Neuronal stem cell (in vitro differentiated cells): ENCODE measurements around the gene SH2D2A.

Experiments used
- DNase-seq: peaks from one replicate; pipeline ENCODE4 v3.0.0-alpha.2; 2013; ENCODE audit warnings: low spot score
- H2AFZ ChIP-seq: one replicate; pipeline ENCODE4 v1.6.1; 2013; ENCODE audit warnings: mild to moderate bottlenecking, low read length, inconsistent platforms
- H2AK5ac ChIP-seq: 2 replicates; pipeline ENCODE4 v1.6.1; 2013; ENCODE audit warnings: low read depth, mild to moderate bottlenecking, inconsistent platforms, low read length, moderate library complexity, mixed read lengths
- H2BK120ac ChIP-seq: 2 replicates; pipeline ENCODE4 v1.6.1; 2013; ENCODE audit warnings: low read depth, mild to moderate bottlenecking, inconsistent platforms, low read length, moderate library complexity, mixed read lengths
- H2BK12ac ChIP-seq: one replicate; pipeline ENCODE4 v1.6.1; 2013; ENCODE audit warnings: low read length, inconsistent platforms
- H2BK15ac ChIP-seq: 2 replicates; pipeline ENCODE4 v1.6.1; 2013; ENCODE audit warnings: mild to moderate bottlenecking, low read length, inconsistent platforms, mixed read lengths
- H2BK5ac ChIP-seq: one replicate; pipeline ENCODE4 v1.6.1; 2013; ENCODE audit warnings: inconsistent platforms, mild to moderate bottlenecking, low read length, moderate library complexity
- H3K14ac ChIP-seq: one replicate; pipeline ENCODE4 v1.6.1; 2013; ENCODE audit warnings: low read length, inconsistent platforms
- H3K18ac ChIP-seq: 2 replicates; pipeline ENCODE4 v1.6.1; 2013; ENCODE audit warnings: low read length, inconsistent platforms
- H3K23ac ChIP-seq: 2 replicates; pipeline ENCODE4 v1.6.1; 2013; ENCODE audit warnings: low read depth, mild to moderate bottlenecking, mixed read lengths, low read length, inconsistent platforms; ENCODE audit not compliant: poor library complexity
- H3K27ac ChIP-seq: replicated peaks from 3 replicates; pipeline ENCODE4 v1.5.1; 2013; ENCODE audit warnings: low read length, inconsistent platforms
- H3K27me3 ChIP-seq, 3 experiments: 2 replicates each; pipeline ENCODE4 v1.6.1; 2013; ENCODE audit warnings: low read length in 3 of 3, mild to moderate bottlenecking in 2 of 3, inconsistent platforms in 1 of 3, low read depth in 1 of 3, mixed read lengths in 1 of 3, moderate library complexity in 1 of 3; ENCODE audit not compliant: control insufficient read depth in 3 of 3, insufficient read depth in 3 of 3
- H3K36me3 ChIP-seq, 2 donors: replicated peaks in 1 of 2; 2 replicates each; pipeline ENCODE4 v1.6.1; 2013; ENCODE audit warnings: low read length in 2 of 2; ENCODE audit not compliant: control insufficient read depth in 2 of 2, insufficient read depth in 2 of 2
- H3K4ac ChIP-seq: 2 replicates; pipeline ENCODE4 v1.6.1; 2013; ENCODE audit warnings: inconsistent platforms, mild to moderate bottlenecking, low read length, moderate library complexity
- H3K4me1 ChIP-seq, 2 donors: 1 replicate in 1 of 2; 2 replicates in 1 of 2; pipeline ENCODE4 v1.6.1; 2013; ENCODE audit warnings: low read length in 2 of 2, low read depth in 1 of 2; ENCODE audit not compliant: control insufficient read depth in 2 of 2, insufficient read depth in 1 of 2
- H3K4me2 ChIP-seq: one replicate; pipeline ENCODE4 v1.6.1; 2013; ENCODE audit warnings: mild to moderate bottlenecking, low read length, inconsistent platforms; ENCODE audit not compliant: insufficient read depth, poor library complexity, severe bottlenecking
- H3K4me3 ChIP-seq, 2 donors: 2 replicates each; pipeline ENCODE4 v1.5.1; 2013; ENCODE audit warnings: low read length in 2 of 2, mild to moderate bottlenecking in 2 of 2, inconsistent platforms in 1 of 2, moderate library complexity in 1 of 2
- H3K79me1 ChIP-seq: one replicate; pipeline ENCODE4 v1.6.1; 2013; ENCODE audit warnings: low read depth, mild to moderate bottlenecking, inconsistent platforms, low read length, moderate library complexity
- H3K9ac ChIP-seq: one replicate; pipeline ENCODE4 v1.6.1; 2013; ENCODE audit warnings: mild to moderate bottlenecking, low read depth, low read length, inconsistent platforms; ENCODE audit not compliant: poor library complexity
- H3K9me3 ChIP-seq, 2 donors: replicated peaks in 1 of 2; 2 replicates each; pipeline versions ENCODE3 to v1.6.1; 2013; ENCODE audit warnings: low read length in 2 of 2, mild to moderate bottlenecking in 2 of 2, inconsistent platforms in 1 of 2, low read depth in 1 of 2, mixed read lengths in 1 of 2, moderate library complexity in 1 of 2; ENCODE audit not compliant: control insufficient read depth in 2 of 2, insufficient read depth in 1 of 2
- H4K8ac ChIP-seq: one replicate; pipeline ENCODE4 v1.6.1; 2013; ENCODE audit warnings: low read depth, mild to moderate bottlenecking, inconsistent platforms, low read length, moderate library complexity
- H4K91ac ChIP-seq: one replicate; pipeline ENCODE4 v1.6.1; 2013; ENCODE audit warnings: low read length, low read depth, mild to moderate bottlenecking, inconsistent platforms; ENCODE audit not compliant: poor library complexity
- WGBS, 2 donors: extraction: QIAGEN DNeasy Blood & Tissue Kit; methylation state at CpG; one replicate each; pipeline ENCODE4 v1.1.7; 2013; ENCODE audit warnings: missing lambda C conversion rate in 2 of 2, mixed read lengths in 1 of 2; ENCODE audit not compliant: insufficient read length in 2 of 2, insufficient replicate concordance in 1 of 2; ENCODE audit errors: extremely low coverage in 2 of 2; 5-methylcytosine and 5-hydroxymethylcytosine counted together

Gene SH2D2A

DNA sequence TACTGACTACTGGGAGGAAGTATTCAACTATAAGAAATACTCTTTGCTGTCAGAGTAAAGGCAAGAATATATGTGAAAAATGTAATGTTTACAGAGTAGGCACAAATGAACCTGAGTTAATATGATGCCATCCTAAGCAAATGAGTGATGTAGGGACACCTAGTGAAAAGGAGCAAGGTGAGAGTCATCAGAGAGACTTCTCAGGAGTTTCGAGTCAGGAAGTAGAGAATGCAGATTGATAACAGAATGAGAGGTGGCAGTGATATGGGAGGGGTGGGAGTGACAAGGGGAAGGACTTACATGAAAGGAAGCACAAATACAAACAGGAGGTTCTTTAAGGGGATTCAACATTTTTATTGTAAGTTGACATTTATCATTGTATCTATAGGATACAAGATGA is 39.1 kb downstream of the SH2D2A start:
- Histone ChIP-seq H3K4me2 (no peak overlapping the region), H3K36me3 (peaks cover 0 to 37% of the 10 kb centered on the region in 2 donors), H3K14ac (no peak overlapping the region), H3K27ac (no peak overlapping the region), H3K4me1 (no peaks in the 10 kb centered on the region), H2AFZ (no peak overlapping the region), H3K18ac (no peak overlapping the region), H3K4ac (no peak overlapping the region), H3K9ac (no peak overlapping the region), H4K91ac (no peak overlapping the region), H2BK120ac (no peak overlapping the region), H3K79me1 (peaks cover 5% of the 10 kb centered on the region), H2BK15ac (no peak overlapping the region), H2BK12ac (no peak overlapping the region), H3K27me3 (no peaks in the 10 kb centered on the region), H2AK5ac (no peak overlapping the region), H3K9me3 (no peaks in the 10 kb centered on the region), H4K8ac (no peak overlapping the region), H2BK5ac (no peak overlapping the region), H3K4me3 (no peak overlapping the region), H3K23ac (no peak overlapping the region)
- no CpG with 5 or more reads among the region's 1 CpG for WGBS, 2 donors
- DNase-seq, result no peak

DNA sequence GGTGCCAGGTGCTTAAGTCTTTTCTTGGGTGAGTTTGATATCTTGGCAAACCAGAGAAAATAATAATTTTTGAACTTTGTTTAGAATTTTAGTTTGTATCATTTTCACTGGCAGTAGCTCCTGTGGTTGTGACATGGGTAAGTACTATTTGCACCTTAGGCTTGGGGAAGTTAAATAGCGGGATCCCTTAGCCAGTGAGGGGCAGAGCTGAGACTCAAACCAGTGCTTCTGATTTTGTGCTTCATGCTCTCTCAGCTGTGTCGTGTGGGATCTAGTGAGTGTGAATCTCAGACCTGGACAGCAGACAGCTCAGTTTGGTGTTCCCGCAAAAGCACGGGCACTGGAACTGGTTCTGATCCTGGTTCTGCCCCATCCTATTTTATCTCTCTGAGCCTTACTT is 39.7 kb downstream of the SH2D2A start:
- Histone ChIP-seq H3K79me1 (peaks cover 5% of the 10 kb centered on the region), H2BK5ac (no peak overlapping the region), H3K14ac (no peak overlapping the region), H3K27ac (no peak overlapping the region), H3K4me1 (no peaks in the 10 kb centered on the region), H2BK15ac (no peak overlapping the region), H3K27me3 (no peaks in the 10 kb centered on the region), H3K9me3 (no peaks in the 10 kb centered on the region), H2AK5ac (no peak overlapping the region), H3K4ac (no peak overlapping the region), H3K4me2 (no peak overlapping the region), H3K9ac (no peak overlapping the region), H4K8ac (no peak overlapping the region), H3K36me3 (peaks cover 0 to 37% of the 10 kb centered on the region in 2 donors), H2BK12ac (no peak overlapping the region), H3K23ac (no peak overlapping the region), H3K18ac (no peak overlapping the region), H2BK120ac (no peak overlapping the region), H2AFZ (no peak overlapping the region), H4K91ac (no peak overlapping the region), H3K4me3 (no peak overlapping the region)
- no CpG with 5 or more reads among the region's 4 CpGs for WGBS, 2 donors
- DNase-seq, result no peak

DNA sequence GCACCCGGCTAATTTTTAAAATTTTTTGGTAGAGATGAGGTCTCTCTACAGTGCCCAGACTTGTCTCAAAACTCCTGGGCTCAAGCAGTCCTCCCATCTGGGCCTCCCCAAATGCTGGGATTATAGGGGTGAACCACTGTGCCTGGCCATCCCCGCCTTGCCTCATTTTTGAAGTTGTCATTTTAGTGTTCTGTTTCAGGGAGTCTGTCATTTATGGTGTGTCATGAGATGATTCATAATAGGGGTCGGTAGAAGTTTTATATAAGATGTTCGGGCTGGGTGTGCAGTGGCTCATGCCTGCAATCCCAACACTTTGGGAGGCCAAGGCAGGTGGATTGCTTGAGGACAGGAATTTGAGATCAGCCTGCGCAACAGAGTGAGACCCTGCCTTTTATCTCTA is 40.8 kb downstream of the SH2D2A start:
- Histone ChIP-seq H3K9me3 (no peaks in the 10 kb centered on the region), H3K36me3 (peaks cover 4 to 37% of the 10 kb centered on the region in 2 donors), H3K4me1 (no peaks in the 10 kb centered on the region), H3K4me3 (no peak overlapping the region), H4K8ac (no peak overlapping the region), H3K9ac (no peak overlapping the region), H2AFZ (no peak overlapping the region), H3K14ac (no peak overlapping the region), H3K79me1 (peaks cover 5% of the 10 kb centered on the region), H3K4ac (no peak overlapping the region), H2BK5ac (no peak overlapping the region), H2BK12ac (no peak overlapping the region), H4K91ac (no peak overlapping the region), H2AK5ac (no peak overlapping the region), H3K4me2 (no peak overlapping the region), H3K23ac (no peak overlapping the region), H3K27ac (no peak overlapping the region), H3K27me3 (no peaks in the 10 kb centered on the region), H2BK120ac (no peak overlapping the region), H3K18ac (no peak overlapping the region), H2BK15ac (no peak overlapping the region)
- DNase-seq, result no peak
- no CpG with 5 or more reads among the region's 5 CpGs for WGBS, 2 donors

DNA sequence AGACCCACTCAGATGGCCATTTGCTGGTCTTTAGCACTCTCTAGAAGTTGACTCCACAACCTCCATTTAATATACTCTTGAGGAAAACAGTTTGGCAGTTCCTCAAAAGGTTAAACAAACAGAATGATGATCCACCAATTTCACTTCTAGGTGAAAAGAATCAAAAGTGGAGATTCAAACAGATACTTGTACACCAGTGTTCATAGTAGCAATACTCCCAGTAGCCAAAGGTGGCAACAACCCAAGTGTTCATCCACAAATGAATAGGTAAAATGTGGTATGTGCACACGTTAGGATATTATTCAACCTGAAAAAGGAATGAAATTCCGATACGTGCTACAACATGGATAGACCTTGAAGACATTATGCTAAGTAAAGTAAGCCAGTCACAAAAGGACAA is 43.0 kb downstream of the SH2D2A start:
- Histone ChIP-seq H3K9ac (no peak overlapping the region), H3K9me3 (no peaks in the 10 kb centered on the region), H3K36me3 (peaks cover 5 to 53% of the 10 kb centered on the region in 2 donors), H2BK12ac (no peak overlapping the region), H4K91ac (no peak overlapping the region), H3K18ac (no peak overlapping the region), H2BK15ac (no peak overlapping the region), H3K23ac (no peak overlapping the region), H2BK120ac (no peak overlapping the region), H3K27ac (no peak overlapping the region), H2BK5ac (no peak overlapping the region), H3K14ac (no peak overlapping the region), H2AK5ac (no peak overlapping the region), H4K8ac (no peak overlapping the region), H3K79me1 (peaks cover 5% of the 10 kb centered on the region), H3K4me1 (peaks cover 5 to 6% of the 10 kb centered on the region in 2 donors), H3K4ac (no peak overlapping the region), H3K27me3 (no peaks in the 10 kb centered on the region), H3K4me3 (no peak overlapping the region), H3K4me2 (no peak overlapping the region), H2AFZ (no peak overlapping the region)
- DNase-seq, result no peak
- WGBS, 2 donors, result no CpG with 5 or more reads among the region's 3 CpGs
